GM12865 (cell line): ENCODE data around the gene OPCML.

Experiments
- DNase-seq: peaks from one replicate; pipeline ENCODE4 v3.0.0; 2010; ENCODE audit warnings: low read depth
- H3K4me3 ChIP-seq: 2 replicates; pipeline ENCODE4 v1.5.1; 2011; ENCODE audit warnings: mild to moderate bottlenecking, low read depth, low read length, control low read depth
- CTCF ChIP-seq: IDR thresholded peaks from 2 replicates; pipeline ENCODE4 v1.5.1; 2011; ENCODE audit warnings: low read length, control low read depth, low read depth, inconsistent platforms; ENCODE audit not compliant: insufficient read depth; ENCODE audit errors: missing control alignments

OPCML gene

GRCh38 chr11:133350045-133350444 lies 182.3 kb downstream of the OPCML start:
- TF ChIP-seq CTCF = no peak
- H3K4me3 ChIP-seq = no peak overlapping the region
- no peak for DNase-seq

GRCh38 chr11:133347988-133348387 lies 184.3 kb downstream of the OPCML start:
- TF ChIP-seq CTCF = no peak
- no peak for DNase-seq
- H3K4me3 ChIP-seq = no peak overlapping the region

DNA sequence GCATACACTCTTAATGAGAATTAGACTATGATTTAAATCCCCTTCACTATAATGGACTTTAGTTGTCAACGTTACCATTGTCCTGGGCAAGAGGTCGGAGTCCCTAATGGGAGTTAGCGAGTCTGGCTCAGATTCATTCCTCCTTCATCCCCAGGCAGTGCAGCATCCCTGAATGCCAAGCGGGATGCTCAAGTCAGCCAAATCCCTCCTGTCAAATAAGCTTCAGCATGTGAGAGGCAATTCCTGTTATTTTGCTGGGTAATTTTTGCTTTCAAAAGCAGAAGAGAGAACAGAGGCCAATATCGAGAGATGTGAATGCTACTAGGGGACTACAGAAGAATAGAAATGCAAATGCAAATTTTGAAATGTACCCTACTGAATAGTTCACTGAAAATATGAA lies 186.2 kb downstream of the OPCML start:
- no peak overlapping the region for H3K4me3 ChIP-seq
- TF ChIP-seq CTCF = no peak
- no peak for DNase-seq

DNA sequence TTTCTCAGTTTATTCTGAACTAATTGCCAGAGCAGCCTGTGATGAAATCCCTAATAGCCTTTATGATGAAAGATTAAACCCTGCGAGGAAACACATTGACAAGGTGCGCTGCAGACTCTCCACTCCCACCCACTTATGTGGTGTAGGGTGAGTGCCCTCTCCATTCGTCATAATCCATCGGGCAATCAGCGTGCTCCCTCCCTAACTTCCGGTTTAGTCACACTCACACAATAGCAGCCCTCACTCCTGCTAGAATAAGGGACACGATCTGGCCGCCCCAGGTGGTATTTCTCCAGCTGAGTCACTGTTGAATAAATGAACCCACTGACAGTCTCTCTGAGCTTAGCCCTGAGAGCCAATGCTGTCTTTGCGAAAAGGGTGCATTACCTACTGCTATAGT lies 188.3 kb downstream of the OPCML start:
- DNase-seq = no peak

DNA sequence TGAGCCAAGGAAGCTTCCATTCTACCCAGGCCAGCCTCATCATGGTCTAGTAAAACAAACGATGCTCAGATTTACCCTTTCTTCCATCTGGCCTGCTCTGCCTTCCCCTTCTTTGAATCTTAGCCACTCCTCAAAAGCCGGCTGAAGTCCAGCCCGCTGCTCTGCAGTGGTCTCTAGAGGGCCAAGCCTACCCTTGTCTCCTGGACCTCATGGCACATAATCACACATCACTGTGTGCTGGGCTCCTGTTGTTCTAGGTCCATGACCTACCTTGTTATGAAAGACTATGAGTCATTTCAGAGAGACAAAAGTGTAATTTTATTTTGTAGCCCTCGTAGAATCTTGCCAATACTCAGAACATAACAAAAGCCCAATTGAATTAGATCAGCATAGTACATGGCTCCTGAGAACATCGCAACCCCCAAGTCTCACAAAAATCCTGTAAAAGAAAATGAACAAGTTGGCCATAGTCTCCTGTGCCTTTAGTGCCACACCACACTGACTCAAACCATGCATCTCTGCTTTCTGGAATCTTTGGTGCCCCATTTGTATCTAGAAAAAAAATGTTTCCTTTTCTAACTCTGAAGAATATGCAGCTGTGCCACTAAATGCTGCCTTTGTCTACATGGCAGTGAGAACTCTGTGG lies 192.7 kb downstream of the OPCML start:
- no peak overlapping the region for H3K4me3 ChIP-seq
- TF ChIP-seq CTCF = no peak
- DNase-seq = no peak

More for the DNA sequence above, 188.3 kb downstream of the OPCML start:
- TF ChIP-seq CTCF = no peak
- H3K4me3 ChIP-seq = no peak overlapping the region

DNA sequence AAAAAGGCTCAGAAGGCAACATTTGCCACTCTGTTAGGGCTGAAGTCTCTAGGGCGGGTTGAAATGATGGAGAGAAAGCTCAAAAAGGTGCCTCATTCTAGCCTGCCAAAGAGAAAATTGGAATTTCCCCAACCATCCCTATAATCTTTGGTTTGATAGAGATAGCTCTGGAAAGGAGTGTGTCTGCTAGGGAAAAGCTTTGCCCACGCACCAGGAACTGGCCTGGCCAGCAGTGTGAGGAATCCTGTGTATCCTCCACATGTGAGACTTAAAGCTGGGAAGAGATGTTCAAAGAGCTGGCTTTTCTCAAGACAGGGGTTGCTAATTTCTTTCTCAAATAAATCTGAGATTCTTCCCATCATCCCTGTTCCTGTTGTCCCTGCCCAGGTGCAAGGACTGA lies 193.7 kb downstream of the OPCML start:
- no peak for DNase-seq
- no peak for TF ChIP-seq CTCF
- no peak overlapping the region for H3K4me3 ChIP-seq

DNA sequence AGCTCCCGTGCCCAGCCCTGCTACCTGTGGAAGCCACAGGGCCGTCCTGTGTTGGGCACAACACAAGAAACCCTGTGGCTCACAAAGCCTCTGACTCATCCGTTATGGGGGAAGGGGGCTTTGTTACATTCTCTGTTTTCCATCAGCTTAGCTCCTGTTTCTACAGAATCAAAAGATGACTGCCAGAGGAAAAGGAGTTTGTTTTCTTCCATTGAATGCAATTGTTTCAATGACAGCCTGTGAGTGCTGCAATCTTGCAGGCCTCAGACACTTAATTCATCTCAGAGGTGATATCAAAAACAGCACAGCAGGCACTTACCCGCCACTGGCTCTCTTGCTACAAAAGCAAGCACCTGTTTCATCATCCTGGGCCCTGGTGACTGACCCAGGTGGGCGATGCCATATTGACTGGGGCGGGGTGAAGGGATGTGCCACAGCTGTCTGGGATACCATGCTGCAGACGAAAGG lies 194.3 kb downstream of the OPCML start:
- no peak overlapping the region for H3K4me3 ChIP-seq
- no peak for TF ChIP-seq CTCF
- no peak for DNase-seq
